Peyer's patch (tissue), 4 donors: ENCODE results near the gene SYT9. TPM values are rescaled to one million over a fixed set of nuclear protein-coding genes. Genes with fewer than 3 reads are reported as not detected.

Source experiments
- DNase-seq, 3 donors: peaks; one replicate each; pipeline ENCODE4 v3.0.0-alpha.2; 2017 to 2019
- H3K27ac ChIP-seq, 4 donors: fragments of 200-600 bp; sonication (generic); one replicate each; pipeline ENCODE4 v1.5.1; 2016 to 2019
- H3K27me3 ChIP-seq, 2 donors: fragments of 200-600 bp; sonication (generic); one replicate each; pipeline ENCODE4 v1.5.1; 2019
- H3K36me3 ChIP-seq, 3 donors: fragments of 200-600 bp; sonication (generic); one replicate each; pipeline ENCODE4 v1.5.1; 2016 to 2019
- H3K4me1 ChIP-seq, 4 donors: fragments of 200-600 bp; sonication (generic); one replicate each; pipeline ENCODE4 v1.5.1; 2016 to 2019
- H3K4me3 ChIP-seq, 4 donors: fragments of 200-600 bp; sonication (generic); 1 replicate in 3 of 4; 2 replicates in 1 of 4; pipeline ENCODE4 v1.5.1; 2016 to 2019; ENCODE audit warnings: mild to moderate bottlenecking in 1 of 4
- H3K9me3 ChIP-seq, 4 donors: fragments of 200-600 bp; sonication (generic); one replicate each; pipeline ENCODE4 v1.5.1; 2016 to 2019; ENCODE audit warnings: mild to moderate bottlenecking in 1 of 4
- POLR2A ChIP-seq, 2 donors: fragments of 450-650 bp; IDR thresholded peaks; one replicate each; pipeline ENCODE4 v1.5.1; 2017; ENCODE audit warnings: antibody characterized with exemption in 2 of 2, mild to moderate bottlenecking in 2 of 2, moderate library complexity in 2 of 2
- total RNA-seq, 4 donors: library from RNA; depleted of rRNA; stranded (reverse); fragments of >200 nt; gene quantifications; one replicate each; pipeline ENCODE4 v1.1.0, GENCODE V29; 2016
- TF ChIP-seq, protein P1 (sequence below), 6 experiments: fragments of 450-650 bp in 4 of 6; fragments of 200-600 bp in 2 of 6; sonication (generic) in 1 of 6; IDR thresholded peaks; one replicate each; pipeline ENCODE4 v1.5.1; 2017 to 2019; ENCODE audit warnings: antibody characterized with exemption in 6 of 6, mild to moderate bottlenecking in 3 of 6, moderate library complexity in 1 of 6

SYT9 gene
- total RNA-seq, 4 donors from 2014 or later = not detected

DNA sequence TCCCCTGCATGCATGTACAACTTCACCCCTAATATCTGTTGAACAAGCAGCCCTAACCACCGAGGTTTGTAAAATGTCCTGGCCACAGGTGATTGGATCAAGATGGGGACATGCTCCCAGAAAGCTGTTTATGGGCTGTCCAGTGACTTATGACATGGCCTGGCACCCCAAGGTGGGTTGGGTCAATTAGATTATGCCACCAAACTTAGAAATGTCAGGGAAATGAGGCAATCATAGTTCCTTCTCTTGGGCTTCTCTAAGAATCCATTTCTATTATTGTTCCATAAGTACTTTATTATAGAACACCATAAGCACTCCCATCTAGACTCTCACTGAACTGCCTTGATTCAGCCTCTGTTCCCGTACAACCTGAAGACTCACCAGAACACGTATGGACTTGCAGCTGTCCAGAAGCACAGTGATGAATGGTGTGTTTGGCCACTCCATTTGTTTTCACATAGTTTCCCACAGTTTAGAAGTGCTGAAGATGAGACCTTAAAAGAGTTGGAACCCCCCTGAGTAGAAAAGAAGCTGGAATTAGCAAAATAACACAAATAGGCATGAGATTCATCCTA is 188.1 kb downstream of the SYT9 start:
- H3K4me1 ChIP-seq = no peaks in the 10 kb centered on the region
- no peak overlapping the region for H3K27ac ChIP-seq
- H3K27me3 ChIP-seq = no peaks in the 10 kb centered on the region
- TF ChIP-seq POLR2A (IDR thresholded peaks at IDR 0.05) = no peak
- TF ChIP-seq, protein P1, sequence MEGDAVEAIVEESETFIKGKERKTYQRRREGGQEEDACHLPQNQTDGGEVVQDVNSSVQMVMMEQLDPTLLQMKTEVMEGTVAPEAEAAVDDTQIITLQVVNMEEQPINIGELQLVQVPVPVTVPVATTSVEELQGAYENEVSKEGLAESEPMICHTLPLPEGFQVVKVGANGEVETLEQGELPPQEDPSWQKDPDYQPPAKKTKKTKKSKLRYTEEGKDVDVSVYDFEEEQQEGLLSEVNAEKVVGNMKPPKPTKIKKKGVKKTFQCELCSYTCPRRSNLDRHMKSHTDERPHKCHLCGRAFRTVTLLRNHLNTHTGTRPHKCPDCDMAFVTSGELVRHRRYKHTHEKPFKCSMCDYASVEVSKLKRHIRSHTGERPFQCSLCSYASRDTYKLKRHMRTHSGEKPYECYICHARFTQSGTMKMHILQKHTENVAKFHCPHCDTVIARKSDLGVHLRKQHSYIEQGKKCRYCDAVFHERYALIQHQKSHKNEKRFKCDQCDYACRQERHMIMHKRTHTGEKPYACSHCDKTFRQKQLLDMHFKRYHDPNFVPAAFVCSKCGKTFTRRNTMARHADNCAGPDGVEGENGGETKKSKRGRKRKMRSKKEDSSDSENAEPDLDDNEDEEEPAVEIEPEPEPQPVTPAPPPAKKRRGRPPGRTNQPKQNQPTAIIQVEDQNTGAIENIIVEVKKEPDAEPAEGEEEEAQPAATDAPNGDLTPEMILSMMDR (IDR thresholded peaks at IDR 0.05) = no peak
- H3K4me3 ChIP-seq = no peak overlapping the region
- DNase-seq = no peak
- no peaks in the 10 kb centered on the region for H3K36me3 ChIP-seq
- no peaks in the 10 kb centered on the region for H3K9me3 ChIP-seq

DNA sequence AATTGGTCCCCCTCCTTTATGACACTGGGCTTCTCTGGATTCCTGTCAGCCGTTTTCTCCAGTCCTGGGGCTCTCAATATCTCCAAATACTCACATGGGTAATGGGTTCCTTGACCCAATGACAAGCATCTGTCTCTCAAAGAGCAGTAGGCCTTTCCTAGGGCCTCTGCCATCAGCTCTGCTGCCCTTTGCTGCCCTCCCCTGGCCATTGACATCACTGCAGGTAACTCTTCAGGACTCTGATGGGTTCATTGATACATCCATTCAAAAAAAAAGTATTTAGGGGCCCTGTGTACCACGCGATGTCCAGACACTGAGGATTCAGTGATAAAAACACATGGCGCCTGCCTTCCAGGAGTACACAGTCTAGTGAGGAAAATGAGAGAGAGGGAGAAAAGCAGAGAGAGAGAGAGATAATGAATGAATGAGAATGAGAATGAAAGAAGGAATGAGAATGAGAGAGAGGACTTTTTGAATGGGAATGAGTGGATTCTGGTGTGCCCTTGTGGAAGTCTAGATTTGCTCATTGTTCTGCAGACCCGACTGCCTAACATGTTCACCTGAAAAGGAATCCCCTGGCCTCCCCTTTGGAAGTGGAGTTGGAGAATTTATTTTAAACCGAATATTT is 191.0 kb downstream of the SYT9 start:
- DNase-seq = peak; percentile 74 to 91 (median 74)
- TF ChIP-seq, protein P1 (IDR thresholded peaks at IDR 0.05) = peak; percentile 54 to 86 (median 70)
- no peak for TF ChIP-seq POLR2A (IDR thresholded peaks at IDR 0.05)
- no peaks in the 10 kb centered on the region for H3K9me3 ChIP-seq
- H3K27me3 ChIP-seq = no peaks in the 10 kb centered on the region
- no peak overlapping the region for H3K4me3 ChIP-seq
- no peaks in the 10 kb centered on the region for H3K36me3 ChIP-seq
- no peaks in the 10 kb centered on the region for H3K4me1 ChIP-seq
- no peak overlapping the region for H3K27ac ChIP-seq

DNA sequence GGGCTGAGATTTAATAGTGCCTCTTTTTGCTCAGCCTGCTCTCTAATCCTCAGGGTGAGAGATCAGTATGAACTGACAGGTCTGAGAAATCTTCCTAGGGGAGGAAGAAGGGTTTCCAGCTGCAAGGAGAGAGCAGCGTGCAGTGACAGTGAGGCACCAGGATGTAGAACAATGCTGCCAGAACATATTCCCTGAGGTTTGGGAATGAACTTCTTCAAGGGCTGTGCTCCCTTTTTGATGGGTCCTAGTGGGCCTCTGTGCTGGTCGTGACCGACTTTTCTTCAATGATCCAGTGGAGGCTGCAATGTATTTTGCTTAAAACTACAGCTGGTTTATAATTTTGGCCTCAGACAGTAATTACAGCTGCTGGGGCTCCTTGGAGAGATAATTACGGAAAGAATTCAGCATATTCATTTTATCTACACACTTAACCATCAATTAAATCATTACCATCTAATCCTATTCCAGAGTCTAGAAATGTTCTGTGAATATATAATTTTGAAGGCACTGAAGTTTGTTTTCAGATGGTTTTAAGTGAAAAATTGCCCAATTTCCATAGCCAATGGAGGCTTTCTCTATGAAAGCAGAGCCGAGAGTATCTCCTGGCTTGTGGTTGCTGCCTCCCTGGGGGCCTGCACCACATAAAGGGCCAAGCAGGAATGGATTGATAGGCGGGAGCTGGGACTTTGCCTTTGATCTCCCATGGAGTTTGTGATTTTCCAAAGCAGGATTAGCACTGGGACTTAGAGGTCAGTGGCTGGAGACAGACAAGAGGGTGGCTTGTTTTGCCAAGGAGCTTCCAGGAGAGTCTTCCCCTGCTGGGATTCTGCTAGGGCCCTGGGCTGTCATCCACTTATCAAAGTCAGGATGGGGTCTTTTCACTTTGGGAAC is 192.6 kb downstream of the SYT9 start:
- H3K4me3 ChIP-seq = no peak overlapping the region
- no peaks in the 10 kb centered on the region for H3K4me1 ChIP-seq
- H3K27ac ChIP-seq = no peak overlapping the region
- no peaks in the 10 kb centered on the region for H3K27me3 ChIP-seq
- TF ChIP-seq, protein P1 (IDR thresholded peaks at IDR 0.05) = no peak
- no peak for TF ChIP-seq POLR2A (IDR thresholded peaks at IDR 0.05)
- no peak for DNase-seq
- H3K9me3 ChIP-seq = no peaks in the 10 kb centered on the region
- H3K36me3 ChIP-seq = no peaks in the 10 kb centered on the region

DNA sequence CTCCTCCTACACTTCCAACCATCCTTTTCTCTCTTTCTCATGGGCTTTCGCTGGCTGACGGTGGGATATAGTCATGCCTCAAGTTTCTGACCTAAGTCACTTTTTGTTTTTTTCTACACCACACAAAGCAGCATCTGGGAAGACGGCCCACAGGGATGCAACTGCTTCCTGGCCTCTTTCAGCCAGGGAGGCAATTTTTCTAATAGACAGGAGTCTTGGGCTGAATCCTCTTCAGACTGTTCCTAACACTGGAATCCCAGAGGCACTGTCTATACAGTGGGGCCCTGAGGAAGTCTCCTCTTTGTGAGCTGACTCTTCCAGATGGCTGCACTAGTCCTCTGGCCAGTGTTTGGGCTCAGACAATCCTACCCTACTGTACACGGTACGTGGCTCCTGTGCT is 193.9 kb downstream of the SYT9 start:
- Histone ChIP-seq H3K36me3 (no peaks in the 10 kb centered on the region), H3K27ac (no peak overlapping the region), H3K4me1 (no peaks in the 10 kb centered on the region), H3K9me3 (no peaks in the 10 kb centered on the region), H3K27me3 (no peaks in the 10 kb centered on the region), H3K4me3 (no peak overlapping the region)
- no peak for DNase-seq
- no peak for TF ChIP-seq POLR2A (IDR thresholded peaks at IDR 0.05)
- TF ChIP-seq, protein P1 (IDR thresholded peaks at IDR 0.05) = no peak

DNA sequence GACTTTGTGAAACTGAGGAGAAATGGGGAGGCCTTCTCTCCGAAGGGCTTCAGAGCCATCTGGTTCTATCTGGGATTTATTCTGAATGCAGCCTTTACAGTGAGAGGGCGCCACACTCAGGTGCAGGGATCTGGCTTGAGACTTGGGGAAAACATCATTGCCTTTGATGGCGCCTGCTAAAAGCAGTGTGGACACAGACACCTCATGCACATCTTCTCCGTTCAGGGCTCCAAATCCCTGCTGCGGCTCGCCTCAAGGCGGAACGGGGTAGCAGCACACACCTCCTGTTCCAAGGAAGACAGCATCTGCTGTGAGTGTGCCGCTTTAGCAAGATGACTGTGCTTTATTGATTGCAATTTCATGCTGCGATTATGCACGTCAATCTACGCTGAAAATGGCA is 196.5 kb downstream of the SYT9 start:
- Histone ChIP-seq H3K4me1 (no peaks in the 10 kb centered on the region), H3K4me3 (no peak overlapping the region), H3K9me3 (no peaks in the 10 kb centered on the region), H3K27ac (no peak overlapping the region), H3K36me3 (no peaks in the 10 kb centered on the region), H3K27me3 (no peaks in the 10 kb centered on the region)
- TF ChIP-seq, protein P1 (IDR thresholded peaks at IDR 0.05) = no peak
- TF ChIP-seq POLR2A (IDR thresholded peaks at IDR 0.05) = no peak
- no peak for DNase-seq
